Gastroesophageal sphincter (tissue), 3 donors: Measurements from ENCODE around the gene IPO13.

Source experiments
- CTCF ChIP-seq, 4 experiments: fragments of 200-600 bp in 2 of 4; fragments of 450-650 bp in 2 of 4; sonication (generic) in 1 of 4; IDR thresholded peaks; one replicate each; pipeline ENCODE4 v1.5.1; 2017 to 2019; ENCODE audit warnings: antibody characterized with exemption in 4 of 4, mild to moderate bottlenecking in 2 of 4, moderate library complexity in 2 of 4
- POLR2A ChIP-seq, 2 donors: fragments of 450-650 bp; IDR thresholded peaks; one replicate each; pipeline ENCODE4 v1.6.1; 2017; ENCODE audit warnings: antibody characterized with exemption in 2 of 2, mild to moderate bottlenecking in 2 of 2, moderate library complexity in 1 of 2
- POLR2AphosphoS5 ChIP-seq: sonication (generic); formaldehyde crosslinking; IDR thresholded peaks from one replicate; pipeline ENCODE4 v1.6.1; 2017; ENCODE audit warnings: antibody characterized with exemption

- TF ChIP-seq POLR2AphosphoS5: no peak
- no peak for TF ChIP-seq POLR2A (IDR thresholded peaks at IDR 0.05)
- TF ChIP-seq CTCF (IDR thresholded peaks at IDR 0.05): no peak
Observed at GRCh38 chr1:43961692-43962091, 14.9 kb downstream of the IPO13 start.
